MM.1S (cell line): ENCODE data around the gene SLC8A3.

Experiments used
- CTCF ChIP-seq: fragments of 300-600 bp; sonication (generic); IDR thresholded peaks from 2 replicates; pipeline ENCODE4 v1.5.1; 2016; ENCODE audit warnings: antibody characterized with exemption, low read length, mixed read lengths
- EZH2 ChIP-seq: fragments of 300-600 bp; sonication (generic); optimal IDR thresholded peaks from 2 replicates; pipeline ENCODE3; 2017; ENCODE audit warnings: low read depth, mild to moderate bottlenecking, antibody characterized with exemption, low read length, mixed read lengths
- EZH2phosphoT487 ChIP-seq: fragments of 300-600 bp; sonication (generic); IDR thresholded peaks from 2 replicates; pipeline ENCODE4 v1.6.1; 2018; ENCODE audit warnings: antibody characterized with exemption, low read length

DNA sequence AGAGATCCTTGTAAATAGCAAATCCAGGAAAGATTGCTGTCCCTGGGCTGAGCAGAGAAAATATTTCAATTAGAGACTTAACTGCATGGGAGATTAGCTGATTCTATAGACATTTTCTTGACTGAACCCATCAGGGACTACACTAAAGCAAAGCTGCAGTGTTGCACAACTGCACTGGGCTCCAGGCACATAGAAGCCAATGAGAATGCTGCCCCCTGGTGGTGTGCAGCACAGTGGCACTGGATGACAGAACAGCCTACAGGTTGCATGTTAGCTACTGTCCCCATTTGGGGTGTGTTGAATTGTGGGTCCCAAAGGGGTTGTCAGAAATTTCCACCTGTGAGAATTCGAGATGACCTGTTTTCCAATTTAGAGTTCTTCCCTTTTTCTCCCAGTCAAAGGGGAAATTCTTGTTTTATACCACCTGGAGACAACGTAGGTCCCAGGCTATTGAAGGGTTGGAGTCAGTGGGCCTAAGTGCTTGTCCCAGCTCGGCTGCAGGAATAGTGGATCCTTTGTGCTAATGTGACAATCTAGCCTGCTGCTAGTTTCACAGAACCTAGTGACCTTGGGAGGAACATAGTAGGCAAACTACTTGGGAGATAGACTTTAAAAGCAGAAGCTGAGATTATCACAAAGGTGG, 114.7 kb downstream of the SLC8A3 start:
- peak; percentile 75 for TF ChIP-seq CTCF
- no peak for TF ChIP-seq EZH2
- TF ChIP-seq EZH2phosphoT487, result no peak
